C4-2B (cell line): ENCODE measurements around the gene A4GALT.

ENCODE experiments used
- ZFX ChIP-seq: fragments of 450-650 bp; IDR thresholded peaks from 2 replicates; pipeline ENCODE4 v1.6.1; 2017
- TF ChIP-seq, protein P1 (sequence below): fragments of 450-650 bp; conservative IDR thresholded peaks from 2 replicates; pipeline ENCODE4 v1.5.1; 2017; ENCODE audit warnings: mild to moderate bottlenecking

DNA sequence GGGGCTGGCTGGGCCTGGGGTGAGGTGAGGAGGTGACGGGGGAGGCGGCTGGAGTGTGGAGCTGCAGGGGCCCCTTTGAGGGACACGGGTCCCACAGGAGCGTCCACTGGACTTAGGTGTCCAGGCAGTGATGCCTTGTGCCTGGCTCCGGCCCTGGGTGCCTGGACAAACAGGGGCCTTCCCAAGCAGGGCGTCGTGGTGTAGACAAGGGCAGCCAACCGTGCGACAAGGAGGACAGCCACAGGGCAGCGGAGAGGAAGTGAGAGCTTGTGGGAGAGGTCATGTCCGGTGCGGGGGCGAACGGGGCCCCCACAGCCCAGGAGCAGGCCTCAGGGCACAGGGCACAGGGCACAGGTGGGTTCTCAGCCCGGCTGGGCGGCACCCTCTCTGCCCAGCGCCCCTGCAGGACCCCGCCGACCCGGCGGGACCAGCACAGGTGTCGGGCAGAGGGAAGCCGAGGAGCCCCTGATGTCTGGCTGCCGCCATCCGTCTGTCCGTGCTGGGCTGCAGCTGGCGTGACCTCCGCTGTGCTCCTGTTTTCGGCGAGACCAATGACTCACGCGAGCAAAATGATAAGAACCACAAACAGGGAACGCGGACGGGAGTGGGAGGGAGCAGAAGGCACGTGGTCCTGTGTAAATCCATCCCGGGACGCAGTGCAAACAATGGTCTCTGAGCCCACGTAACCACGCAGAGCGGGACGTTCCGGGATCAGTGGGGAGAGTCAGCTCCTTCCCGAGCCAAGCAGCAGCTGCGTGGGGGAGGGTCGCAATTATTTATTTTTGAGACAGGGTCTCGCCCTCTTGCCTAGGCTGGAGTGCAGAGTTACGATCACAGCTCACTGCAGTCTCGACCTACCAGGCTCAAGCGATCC is 49.1 kb upstream of the A4GALT start:
- TF ChIP-seq, protein P1, sequence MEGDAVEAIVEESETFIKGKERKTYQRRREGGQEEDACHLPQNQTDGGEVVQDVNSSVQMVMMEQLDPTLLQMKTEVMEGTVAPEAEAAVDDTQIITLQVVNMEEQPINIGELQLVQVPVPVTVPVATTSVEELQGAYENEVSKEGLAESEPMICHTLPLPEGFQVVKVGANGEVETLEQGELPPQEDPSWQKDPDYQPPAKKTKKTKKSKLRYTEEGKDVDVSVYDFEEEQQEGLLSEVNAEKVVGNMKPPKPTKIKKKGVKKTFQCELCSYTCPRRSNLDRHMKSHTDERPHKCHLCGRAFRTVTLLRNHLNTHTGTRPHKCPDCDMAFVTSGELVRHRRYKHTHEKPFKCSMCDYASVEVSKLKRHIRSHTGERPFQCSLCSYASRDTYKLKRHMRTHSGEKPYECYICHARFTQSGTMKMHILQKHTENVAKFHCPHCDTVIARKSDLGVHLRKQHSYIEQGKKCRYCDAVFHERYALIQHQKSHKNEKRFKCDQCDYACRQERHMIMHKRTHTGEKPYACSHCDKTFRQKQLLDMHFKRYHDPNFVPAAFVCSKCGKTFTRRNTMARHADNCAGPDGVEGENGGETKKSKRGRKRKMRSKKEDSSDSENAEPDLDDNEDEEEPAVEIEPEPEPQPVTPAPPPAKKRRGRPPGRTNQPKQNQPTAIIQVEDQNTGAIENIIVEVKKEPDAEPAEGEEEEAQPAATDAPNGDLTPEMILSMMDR, result no peak
- TF ChIP-seq ZFX, result no peak
